H9 (cell line): ENCODE measurements around the gene RPS19BP1. TPM values are rescaled to one million over a fixed set of nuclear protein-coding genes. Genes with fewer than 3 reads are reported as not detected.

ENCODE experiments used
- DNase-seq: peaks from one replicate; pipeline ENCODE4 v3.0.0-alpha.2; 2017
- H2AFZ ChIP-seq: one replicate; pipeline ENCODE4 v1.6.1; 2013; ENCODE audit warnings: mild to moderate bottlenecking, low read length, control low read depth, moderate library complexity
- H2AK5ac ChIP-seq: 2 replicates; pipeline ENCODE4 v1.6.1; 2013; ENCODE audit warnings: low read length, control low read depth, mixed read lengths; ENCODE audit not compliant: insufficient read length
- H2BK120ac ChIP-seq: one replicate; pipeline ENCODE4 v1.6.1; 2013; ENCODE audit warnings: low read depth, mild to moderate bottlenecking, low read length, control low read depth, inconsistent platforms; ENCODE audit not compliant: poor library complexity, severe bottlenecking
- H2BK12ac ChIP-seq: 2 replicates; pipeline ENCODE4 v1.6.1; 2013; ENCODE audit warnings: low read length, control low read depth, mixed read lengths, low read depth; ENCODE audit not compliant: insufficient read length
- H2BK15ac ChIP-seq: 2 replicates; pipeline ENCODE4 v1.6.1; 2013; ENCODE audit warnings: low read depth, low read length, control low read depth
- H2BK20ac ChIP-seq: one replicate; pipeline ENCODE4 v1.6.1; 2013; ENCODE audit warnings: low read depth, mild to moderate bottlenecking, low read length, control low read depth, inconsistent platforms; ENCODE audit not compliant: poor library complexity, severe bottlenecking
- H2BK5ac ChIP-seq: 2 replicates; pipeline ENCODE4 v1.6.1; 2013; ENCODE audit warnings: low read length, control low read depth, mixed read lengths; ENCODE audit not compliant: insufficient read length
- H3K14ac ChIP-seq: 2 replicates; pipeline ENCODE4 v1.6.1; 2013; ENCODE audit warnings: low read length, control low read depth; ENCODE audit not compliant: insufficient read depth
- H3K18ac ChIP-seq: 2 replicates; pipeline ENCODE4 v1.6.1; 2013; ENCODE audit warnings: low read depth, mild to moderate bottlenecking, mixed read lengths, low read length, control low read depth; ENCODE audit not compliant: insufficient read length
- H3K23ac ChIP-seq: 2 replicates; pipeline ENCODE4 v1.6.1; 2013; ENCODE audit warnings: low read length, control low read depth, mixed read lengths, low read depth; ENCODE audit not compliant: insufficient read length
- H3K23me2 ChIP-seq: 2 replicates; pipeline ENCODE4 v1.6.1; 2013; ENCODE audit warnings: low read depth, mild to moderate bottlenecking, mixed read lengths, low read length, control low read depth; ENCODE audit not compliant: insufficient read length, poor library complexity, severe bottlenecking
- H3K27ac ChIP-seq: 2 replicates; pipeline ENCODE4 v1.5.1; 2013; ENCODE audit warnings: low read length, control low read depth, mixed read lengths, low read depth; ENCODE audit not compliant: insufficient read length
- H3K27me3 ChIP-seq: 2 replicates; pipeline ENCODE4 v1.6.1; 2013; ENCODE audit warnings: low read length, control low read depth, inconsistent platforms; ENCODE audit not compliant: insufficient read depth
- H3K4ac ChIP-seq: 2 replicates; pipeline ENCODE4 v1.6.1; 2013; ENCODE audit warnings: low read depth, mild to moderate bottlenecking, control low read depth, inconsistent platforms, low read length, moderate library complexity
- H3K4me1 ChIP-seq: 2 replicates; pipeline ENCODE4 v1.6.1; 2013; ENCODE audit warnings: low read length, control low read depth, inconsistent platforms; ENCODE audit not compliant: insufficient read depth
- H3K4me2 ChIP-seq: 2 replicates; pipeline ENCODE4 v1.6.1; 2013; ENCODE audit warnings: low read length, control low read depth, mixed read lengths; ENCODE audit not compliant: insufficient read length, insufficient read depth
- H3K56ac ChIP-seq: 2 replicates; pipeline ENCODE4 v1.6.1; 2013; ENCODE audit warnings: low read depth, mild to moderate bottlenecking, mixed read lengths, low read length, control low read depth; ENCODE audit not compliant: insufficient read length
- H3K79me1 ChIP-seq: 2 replicates; pipeline ENCODE4 v1.6.1; 2013; ENCODE audit warnings: low read depth, mild to moderate bottlenecking, moderate library complexity, low read length, control low read depth, inconsistent platforms; ENCODE audit not compliant: insufficient read depth, poor library complexity, severe bottlenecking
- H3K79me2 ChIP-seq: 2 replicates; pipeline ENCODE4 v1.6.1; 2013; ENCODE audit warnings: low read length, control low read depth, inconsistent platforms; ENCODE audit not compliant: insufficient read depth
- H3K9ac ChIP-seq: 2 replicates; pipeline ENCODE4 v1.6.1; 2013; ENCODE audit warnings: low read length, control low read depth, mixed read lengths; ENCODE audit not compliant: insufficient read length; ENCODE audit errors: extremely low read depth
- H3K9me3 ChIP-seq: one replicate; pipeline ENCODE4 v1.6.1; 2013; ENCODE audit warnings: low read depth, low read length, inconsistent platforms; ENCODE audit not compliant: control insufficient read depth
- H3T11ph ChIP-seq: one replicate; pipeline ENCODE4 v1.6.1; 2013; ENCODE audit warnings: mild to moderate bottlenecking, low read length, control low read depth, inconsistent platforms
- H4K20me1 ChIP-seq: one replicate; pipeline ENCODE4 v1.6.1; 2013; ENCODE audit not compliant: control insufficient read depth, insufficient read length, insufficient read depth
- H4K5ac ChIP-seq: 2 replicates; pipeline ENCODE4 v1.6.1; 2013; ENCODE audit warnings: low read depth, mild to moderate bottlenecking, mixed read lengths, low read length, control low read depth; ENCODE audit not compliant: insufficient read length
- H4K8ac ChIP-seq: replicated peaks from 2 replicates; pipeline ENCODE4 v1.6.1; 2013; ENCODE audit warnings: low read length, control low read depth, mixed read lengths, low read depth; ENCODE audit not compliant: insufficient read length
- H4K91ac ChIP-seq: 2 replicates; pipeline ENCODE4 v1.6.1; 2013; ENCODE audit warnings: low read depth, mild to moderate bottlenecking, moderate library complexity, mixed read lengths, low read length, control low read depth; ENCODE audit not compliant: insufficient read length
- H3K27ac Mint-ChIP-seq, 3 experiments: 2 replicates in 2 of 3; 3 replicates in 1 of 3; pipeline ENCODE4 v1.8.0; 2020 to 2021; ENCODE audit warnings: mixed read lengths in 3 of 3, mild to moderate bottlenecking in 1 of 3, moderate library complexity in 1 of 3
- H3K27me3 Mint-ChIP-seq: 2 replicates; pipeline ENCODE4 v1.8.0; 2021; ENCODE audit warnings: low read depth, mild to moderate bottlenecking, moderate library complexity, mixed read lengths
- H3K36me3 Mint-ChIP-seq, 3 experiments: 2 replicates in 2 of 3; 3 replicates in 1 of 3; pipeline ENCODE4 v1.8.0; 2020 to 2021; ENCODE audit warnings: low read depth in 3 of 3, mixed read lengths in 3 of 3; ENCODE audit not compliant: insufficient read depth in 1 of 3
- H3K4me1 Mint-ChIP-seq, 2 experiments: 2 replicates each; pipeline ENCODE4 v1.8.0; 2020; ENCODE audit warnings: mixed read lengths in 2 of 2
- H3K4me3 Mint-ChIP-seq, 2 experiments: 2 replicates in 1 of 2; 3 replicates in 1 of 2; pipeline ENCODE4 v1.8.0; 2020 to 2021; ENCODE audit warnings: mild to moderate bottlenecking in 2 of 2, mixed read lengths in 2 of 2, moderate library complexity in 1 of 2
- H3K9me3 Mint-ChIP-seq, 2 experiments: 2 replicates in 1 of 2; 3 replicates in 1 of 2; pipeline ENCODE4 v1.8.0; 2020; ENCODE audit warnings: mild to moderate bottlenecking in 2 of 2, mixed read lengths in 2 of 2, moderate library complexity in 1 of 2
- WGBS: extraction: QIAGEN DNeasy Blood & Tissue Kit; methylation state at CpG from one replicate; pipeline ENCODE4 v1.1.7; 2013; ENCODE audit warnings: missing lambda C conversion rate, low lambda C conversion rate, mixed read lengths; ENCODE audit not compliant: insufficient read length; ENCODE audit errors: extremely low coverage; 5-methylcytosine and 5-hydroxymethylcytosine counted together
- total RNA-seq: library from RNA; stranded (reverse); gene quantifications from 2 replicates; pipeline ENCODE4 v1.2.1, GENCODE V29; 2021
- TF ChIP-seq, protein P1 (sequence below): fragments of 200-600 bp; sonication (generic); conservative IDR thresholded peaks from 3 replicates; pipeline ENCODE4 v1.8.0; 2021; ENCODE audit warnings: antibody characterized with exemption, mild to moderate bottlenecking

Gene RPS19BP1
- total RNA-seq, 1 experiment from 2014 or later = 65.0 TPM

DNA sequence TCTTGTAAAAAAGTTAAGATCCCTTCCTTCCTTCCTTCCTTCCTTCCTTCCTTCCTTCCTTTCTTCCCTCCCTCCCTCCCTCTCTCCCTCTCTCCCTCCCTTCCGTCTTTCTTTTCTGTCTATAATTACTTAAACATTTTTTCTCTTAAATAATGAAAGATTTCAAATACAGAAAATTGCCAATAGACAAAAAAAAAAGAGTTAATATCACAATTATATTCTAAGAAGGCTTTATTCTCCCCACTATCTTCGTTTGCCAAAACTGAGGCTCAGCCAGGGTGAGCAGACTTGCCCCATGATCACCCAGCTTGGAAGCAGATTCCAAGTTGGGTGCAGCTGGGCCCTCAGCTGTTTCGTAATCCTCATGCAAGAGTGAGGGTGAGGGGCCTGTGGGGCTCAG lies 37.7 kb upstream of the RPS19BP1 start:
- no peak for DNase-seq
- no peaks in the 10 kb centered on the region for H3K27me3 ChIP-seq
- no peaks in the 10 kb centered on the region for H3K79me1 ChIP-seq
- no peaks in the 10 kb centered on the region for H3K9me3 ChIP-seq
- H2AFZ ChIP-seq = no peak overlapping the region
- H3K4me1 Mint-ChIP-seq = peaks cover 0 to 3% of the 10 kb centered on the region in 2 experiments; a peak in 2 of 4 replicates
- H3K4me2 ChIP-seq = no peak overlapping the region
- no peak overlapping the region for H4K91ac ChIP-seq
- no peak overlapping the region for H4K5ac ChIP-seq
- H3K4me3 Mint-ChIP-seq = no peak overlapping the region
- no peak overlapping the region for H3K14ac ChIP-seq
- no peak overlapping the region for H2BK15ac ChIP-seq
- H2BK5ac ChIP-seq = no peak overlapping the region
- H3K56ac ChIP-seq = no peak overlapping the region
- peaks cover 17% of the 10 kb centered on the region for H3K27me3 Mint-ChIP-seq
- no peak overlapping the region for H4K8ac ChIP-seq
- no peak overlapping the region for H3T11ph ChIP-seq
- H3K23ac ChIP-seq = no peak overlapping the region
- H3K18ac ChIP-seq = no peak overlapping the region
- no peak overlapping the region for H3K27ac ChIP-seq
- H2BK120ac ChIP-seq = no peak overlapping the region
- H2BK12ac ChIP-seq = no peak overlapping the region
- H3K9me3 Mint-ChIP-seq = peaks cover 7 to 8% of the 10 kb centered on the region in 2 experiments
- H3K36me3 Mint-ChIP-seq = peaks cover 0 to 5% (median 0%) of the 10 kb centered on the region in 3 experiments; a peak in 1 of 7 replicates
- H4K20me1 ChIP-seq = no peaks in the 10 kb centered on the region
- whole genome bisulfite sequencing = 100% methylated on average over 1 of the region's 3 CpGs
- H2AK5ac ChIP-seq = no peak overlapping the region
- no peak overlapping the region for H3K4ac ChIP-seq
- no peak overlapping the region; a peak in 1 of 7 replicates for H3K27ac Mint-ChIP-seq
- no peaks in the 10 kb centered on the region for H3K4me1 ChIP-seq
- TF ChIP-seq, protein P1, sequence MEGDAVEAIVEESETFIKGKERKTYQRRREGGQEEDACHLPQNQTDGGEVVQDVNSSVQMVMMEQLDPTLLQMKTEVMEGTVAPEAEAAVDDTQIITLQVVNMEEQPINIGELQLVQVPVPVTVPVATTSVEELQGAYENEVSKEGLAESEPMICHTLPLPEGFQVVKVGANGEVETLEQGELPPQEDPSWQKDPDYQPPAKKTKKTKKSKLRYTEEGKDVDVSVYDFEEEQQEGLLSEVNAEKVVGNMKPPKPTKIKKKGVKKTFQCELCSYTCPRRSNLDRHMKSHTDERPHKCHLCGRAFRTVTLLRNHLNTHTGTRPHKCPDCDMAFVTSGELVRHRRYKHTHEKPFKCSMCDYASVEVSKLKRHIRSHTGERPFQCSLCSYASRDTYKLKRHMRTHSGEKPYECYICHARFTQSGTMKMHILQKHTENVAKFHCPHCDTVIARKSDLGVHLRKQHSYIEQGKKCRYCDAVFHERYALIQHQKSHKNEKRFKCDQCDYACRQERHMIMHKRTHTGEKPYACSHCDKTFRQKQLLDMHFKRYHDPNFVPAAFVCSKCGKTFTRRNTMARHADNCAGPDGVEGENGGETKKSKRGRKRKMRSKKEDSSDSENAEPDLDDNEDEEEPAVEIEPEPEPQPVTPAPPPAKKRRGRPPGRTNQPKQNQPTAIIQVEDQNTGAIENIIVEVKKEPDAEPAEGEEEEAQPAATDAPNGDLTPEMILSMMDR = no peak
- H3K23me2 ChIP-seq = no peaks in the 10 kb centered on the region
- H3K9ac ChIP-seq = no peak overlapping the region
- H3K79me2 ChIP-seq = no peaks in the 10 kb centered on the region
- no peak overlapping the region for H2BK20ac ChIP-seq
